ENCODE data around the gene ZCCHC7.
"Not testable (repeated sequence)": the region's sequence is repeated elsewhere in the genome, so short reads cannot be mapped to it uniquely, and the experiment has no call there.

ZCCHC7 gene

GRCh38 chr9:37157726-37158377 lies 37.5 kb downstream of the ZCCHC7 start:
- no peak for TF ChIP-seq CTCF (IDR thresholded peaks at IDR 0.05; ENCODE audit: low read depth, low read length)
- H3K4me3 ChIP-seq (ENCODE audit: low read depth, low read length), result no peak overlapping the region

GRCh38 chr9:37163299-37163698 lies 42.9 kb downstream of the ZCCHC7 start:
- no peak overlapping the region for H3K4me3 ChIP-seq (ENCODE audit: low read depth, low read length)
- no peak for TF ChIP-seq CTCF (IDR thresholded peaks at IDR 0.05; ENCODE audit: low read depth, low read length)

GRCh38 chr9:37164335-37164734 lies 44.0 kb downstream of the ZCCHC7 start:
- not testable (repeated sequence) for H3K4me3 ChIP-seq (ENCODE audit: low read depth, low read length)

GRCh38 chr9:37165644-37166043 lies 45.3 kb downstream of the ZCCHC7 start:
- no peak overlapping the region for H3K4me3 ChIP-seq (ENCODE audit: low read depth, low read length)
- no peak for TF ChIP-seq CTCF (IDR thresholded peaks at IDR 0.05; ENCODE audit: low read depth, low read length)

GRCh38 chr9:37167456-37168047 lies 47.2 kb downstream of the ZCCHC7 start:
- no peak overlapping the region for H3K4me3 ChIP-seq (ENCODE audit: low read depth, low read length)
- TF ChIP-seq CTCF (IDR thresholded peaks at IDR 0.05; ENCODE audit: low read depth, low read length), result no peak

- no peak for TF ChIP-seq CTCF (IDR thresholded peaks at IDR 0.05; ENCODE audit: low read depth, low read length)
- H3K4me3 ChIP-seq (ENCODE audit: low read depth, low read length), result no peak overlapping the region
These were observed 52.2 kb downstream of the ZCCHC7 start for GRCh38 chr9:37172557-37172956.

GRCh38 chr9:37174247-37174646 lies 53.9 kb downstream of the ZCCHC7 start:
- H3K4me3 ChIP-seq (ENCODE audit: low read depth, low read length), result no peak overlapping the region
- TF ChIP-seq CTCF (IDR thresholded peaks at IDR 0.05; ENCODE audit: low read depth, low read length), result no peak

- H3K4me3 ChIP-seq (ENCODE audit: low read depth, low read length), result no peak overlapping the region
- TF ChIP-seq CTCF (IDR thresholded peaks at IDR 0.05; ENCODE audit: low read depth, low read length), result no peak
These were observed 58.4 kb downstream of the ZCCHC7 start for GRCh38 chr9:37178742-37179141.
